ENCODE measurements around the gene NT5DC2.
A peak's percentile ranks its signal among the peaks of the same experiment; 100 is the strongest.

NT5DC2 gene

DNA sequence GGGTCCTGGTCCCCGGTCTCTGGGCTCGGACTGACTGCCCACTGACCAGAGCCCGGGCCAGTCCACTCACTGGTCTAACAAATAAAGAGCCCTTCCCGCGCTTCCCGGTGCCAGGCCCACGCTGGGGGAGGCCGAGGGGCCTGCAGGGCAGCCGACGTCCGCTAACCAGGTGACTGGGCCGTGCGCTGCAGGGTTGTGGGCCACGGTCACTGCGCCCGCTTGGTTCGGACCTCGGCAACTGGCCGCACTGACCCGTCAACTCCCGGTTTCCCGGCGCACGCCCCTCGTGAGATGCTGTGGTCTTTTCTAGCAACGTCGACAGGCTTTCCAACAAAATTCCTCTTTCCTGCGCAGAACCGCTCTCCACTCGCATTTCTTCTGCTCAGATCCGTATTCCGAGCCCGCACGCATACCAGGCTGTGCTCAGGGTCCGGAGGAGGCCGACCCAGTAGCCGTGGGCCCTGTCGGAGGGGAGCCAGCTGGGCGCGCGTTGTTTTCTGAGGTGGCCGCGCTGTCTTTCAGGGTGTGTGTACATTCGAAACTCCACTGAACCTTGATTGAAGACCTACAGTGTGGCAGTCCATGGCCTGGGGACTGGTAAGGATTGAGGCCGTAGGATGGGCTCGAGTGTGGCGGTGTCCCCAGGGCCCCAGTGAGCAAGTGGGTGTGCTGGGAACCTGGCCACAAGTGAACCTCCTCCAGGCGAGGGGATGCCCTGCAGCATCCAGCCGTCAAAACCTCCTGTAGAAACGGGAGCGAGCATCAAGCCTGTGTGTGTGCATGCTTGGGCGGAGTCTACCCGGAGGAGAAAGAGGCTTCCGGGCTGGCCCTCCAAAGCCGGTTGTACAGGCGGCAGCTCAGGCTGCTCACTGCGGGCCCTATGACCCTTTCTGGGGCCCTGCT is 875 bp upstream of the NT5DC2 start:
- DNase-seq (ENCODE audit: low spot score) = no peak
- H3K27ac ChIP-seq = peak overlapping the region; percentile 90
- TF ChIP-seq, protein P1, sequence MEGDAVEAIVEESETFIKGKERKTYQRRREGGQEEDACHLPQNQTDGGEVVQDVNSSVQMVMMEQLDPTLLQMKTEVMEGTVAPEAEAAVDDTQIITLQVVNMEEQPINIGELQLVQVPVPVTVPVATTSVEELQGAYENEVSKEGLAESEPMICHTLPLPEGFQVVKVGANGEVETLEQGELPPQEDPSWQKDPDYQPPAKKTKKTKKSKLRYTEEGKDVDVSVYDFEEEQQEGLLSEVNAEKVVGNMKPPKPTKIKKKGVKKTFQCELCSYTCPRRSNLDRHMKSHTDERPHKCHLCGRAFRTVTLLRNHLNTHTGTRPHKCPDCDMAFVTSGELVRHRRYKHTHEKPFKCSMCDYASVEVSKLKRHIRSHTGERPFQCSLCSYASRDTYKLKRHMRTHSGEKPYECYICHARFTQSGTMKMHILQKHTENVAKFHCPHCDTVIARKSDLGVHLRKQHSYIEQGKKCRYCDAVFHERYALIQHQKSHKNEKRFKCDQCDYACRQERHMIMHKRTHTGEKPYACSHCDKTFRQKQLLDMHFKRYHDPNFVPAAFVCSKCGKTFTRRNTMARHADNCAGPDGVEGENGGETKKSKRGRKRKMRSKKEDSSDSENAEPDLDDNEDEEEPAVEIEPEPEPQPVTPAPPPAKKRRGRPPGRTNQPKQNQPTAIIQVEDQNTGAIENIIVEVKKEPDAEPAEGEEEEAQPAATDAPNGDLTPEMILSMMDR (conservative IDR thresholded peaks at IDR 0.05; ENCODE audit: low read depth) = no peak
- CTCF ChIA-PET = interaction anchor here (1.0 kb wide), 1 partner anchor 8 kb away, joined by 3 read pairs; no protein-coding TSS in a partner anchor
- POLR2A ChIA-PET (ENCODE audit: low non-redundant PET) = no interaction called here

DNA sequence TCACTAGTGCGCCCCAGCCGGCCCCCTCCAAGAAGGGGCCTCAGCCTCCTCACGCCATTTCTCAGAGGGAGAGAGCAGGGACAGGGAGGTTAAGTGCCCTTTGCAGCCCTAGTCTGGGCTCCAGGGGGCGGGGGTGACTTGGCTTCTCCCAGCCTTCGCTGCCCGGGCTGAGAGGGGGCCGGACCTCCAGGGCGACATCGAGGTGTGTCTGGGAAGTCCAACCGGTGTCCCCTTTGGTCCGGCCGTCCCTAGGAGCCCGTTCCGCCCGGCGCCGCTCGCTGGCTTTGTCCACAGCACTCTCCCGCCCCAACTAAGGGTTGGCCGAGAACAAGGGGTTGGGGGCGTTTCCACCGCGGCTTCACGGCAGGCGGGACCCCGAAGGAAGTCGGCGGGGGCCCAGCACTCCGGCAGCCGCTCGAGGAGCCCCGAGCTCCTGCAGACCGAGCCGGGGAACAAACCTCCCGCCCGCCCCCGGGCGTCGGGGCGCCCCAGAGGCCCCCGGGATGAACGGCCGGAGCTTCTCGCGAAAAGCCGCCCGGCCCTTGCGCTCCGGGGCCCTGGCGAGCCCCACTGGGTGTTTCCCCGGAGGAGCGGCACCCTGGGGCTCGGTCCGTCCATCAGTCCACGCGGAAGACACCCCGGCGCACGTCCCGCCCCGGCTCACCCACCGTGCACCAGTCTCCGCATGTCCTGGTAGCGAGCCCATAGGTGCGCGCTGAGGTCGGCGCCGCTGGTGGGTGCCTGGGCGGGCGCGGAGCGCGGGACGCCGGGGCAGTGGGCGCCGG is 627 bp downstream of the NT5DC2 start:
- H3K27ac ChIP-seq = peak overlapping the region; percentile 90
- peak; percentile 29 for DNase-seq (ENCODE audit: low spot score)
- ChIA-PET POLR2A (ENCODE audit: low non-redundant PET) (no interaction called here), CTCF (no interaction called here)
- TF ChIP-seq, protein P1 (conservative IDR thresholded peaks at IDR 0.05; ENCODE audit: low read depth) = no peak

DNA sequence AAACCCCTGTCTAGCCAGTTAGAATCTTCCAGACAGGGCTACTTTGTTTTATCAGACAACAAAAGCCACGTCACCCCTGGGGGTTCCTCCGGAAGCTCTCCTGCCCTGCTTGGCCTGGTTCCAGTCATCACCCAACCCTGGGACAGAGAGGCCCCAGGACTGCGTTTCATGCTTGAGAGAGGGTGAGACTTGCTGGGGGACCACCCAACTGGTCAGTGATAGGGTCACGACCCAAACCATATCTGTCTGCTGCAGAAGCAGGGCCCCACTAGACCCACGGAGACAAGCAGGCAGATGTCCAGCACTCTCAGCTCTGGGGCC is 1.2 kb downstream of the NT5DC2 start:
- peak; percentile 24 for DNase-seq (ENCODE audit: low spot score)
- TF ChIP-seq, protein P1 (conservative IDR thresholded peaks at IDR 0.05; ENCODE audit: low read depth) = no peak
- ChIA-PET POLR2A (ENCODE audit: low non-redundant PET) (no interaction called here), CTCF (no interaction called here)
- peak overlapping the region; percentile 90 for H3K27ac ChIP-seq

DNA sequence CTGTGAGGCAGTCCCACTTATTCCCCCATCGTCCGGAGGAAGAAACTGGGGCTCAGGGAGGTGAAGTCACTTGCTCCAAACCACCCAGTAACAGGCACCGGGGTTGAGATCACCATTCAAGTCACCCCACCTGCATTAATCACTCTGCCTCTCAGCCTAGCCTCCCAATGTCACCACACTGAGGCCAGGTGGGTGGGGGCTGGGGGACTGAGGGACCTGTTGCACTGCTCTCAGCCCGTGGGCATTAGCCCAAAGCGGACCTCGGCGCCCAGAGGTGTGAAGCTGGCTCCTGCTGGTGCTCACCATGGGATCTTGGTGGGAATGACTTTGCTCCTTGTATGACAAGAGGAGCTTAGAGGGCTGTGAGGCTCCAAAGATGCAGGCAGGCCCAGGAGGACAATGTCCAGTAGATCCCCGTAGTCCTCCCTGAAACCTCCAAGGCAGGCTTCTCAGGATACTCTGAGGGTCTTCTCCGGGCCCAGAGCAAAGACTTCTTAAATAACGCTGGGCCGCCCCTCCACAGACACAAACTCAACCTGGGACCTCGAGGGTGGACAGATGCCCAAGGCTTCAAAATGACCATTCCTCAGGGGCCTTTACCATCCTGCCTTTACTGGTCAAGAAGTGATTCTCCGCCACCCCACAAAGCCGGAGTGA is 1.7 kb downstream of the NT5DC2 start:
- ChIA-PET CTCF (no interaction called here), POLR2A (ENCODE audit: low non-redundant PET) (no interaction called here)
- no peak for DNase-seq (ENCODE audit: low spot score)
- H3K27ac ChIP-seq = peak overlapping the region; percentile 90
- TF ChIP-seq, protein P1 (conservative IDR thresholded peaks at IDR 0.05; ENCODE audit: low read depth) = no peak

DNA sequence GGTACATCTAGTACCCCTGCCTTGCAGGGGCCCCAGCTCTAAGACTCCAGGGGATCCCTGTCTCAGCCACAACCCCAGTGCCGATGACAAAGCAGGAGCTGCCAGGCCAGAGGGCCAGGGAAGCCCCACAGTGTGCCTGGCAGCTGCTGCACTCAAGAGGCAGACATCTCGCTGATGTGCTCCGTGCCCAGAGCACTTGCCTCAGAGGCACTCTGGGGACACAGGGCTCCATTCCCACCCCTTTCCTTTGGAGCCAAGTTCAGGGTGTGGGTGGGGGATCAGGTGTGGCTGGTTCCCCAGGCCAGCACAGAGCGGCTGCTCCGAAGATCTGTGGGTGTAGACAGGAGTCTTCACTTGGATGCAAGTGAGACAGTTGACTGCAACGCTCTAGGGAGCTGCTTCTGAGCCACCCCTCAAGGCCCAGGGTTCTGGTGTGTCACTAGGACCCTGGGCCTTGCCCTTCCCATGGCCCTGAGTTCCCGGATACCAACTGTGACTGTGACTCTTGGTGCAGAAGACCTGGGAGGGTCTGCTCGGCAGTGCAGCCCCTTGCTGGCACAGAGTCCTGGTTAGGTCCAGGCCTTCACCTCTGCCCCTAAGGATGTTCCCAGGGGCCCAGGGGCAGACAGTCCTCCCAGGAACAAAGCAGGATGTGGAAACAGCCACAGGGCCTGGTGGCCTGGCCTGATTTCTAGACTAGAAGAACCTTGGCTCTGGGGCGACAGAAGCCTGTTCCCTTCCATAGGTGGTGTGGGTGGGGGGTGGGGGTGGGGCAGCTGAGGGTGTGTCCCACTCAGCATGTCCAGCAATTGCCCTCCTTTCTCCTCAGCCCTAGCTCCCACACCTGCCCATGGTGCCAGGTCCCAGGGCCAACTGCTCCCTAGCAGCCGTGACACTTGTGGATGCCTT is 2.5 kb downstream of the NT5DC2 start:
- POLR2A ChIA-PET (ENCODE audit: low non-redundant PET) = no interaction called here
- no peak for DNase-seq (ENCODE audit: low spot score)
- CTCF ChIA-PET = no interaction called here
- TF ChIP-seq, protein P1 (conservative IDR thresholded peaks at IDR 0.05; ENCODE audit: low read depth) = no peak
- H3K27ac ChIP-seq = peak overlapping the region; percentile 90

Measured in RWPE1 (cell line).